HG03432 (cell line): Measurements from ENCODE around the gene GON7.
"Not testable (repeated sequence)": the region's sequence is repeated elsewhere in the genome, so short reads cannot be mapped to it uniquely, and the experiment has no call there.

Experiments used
- ATAC-seq: cut with Tn5 transposase; IDR thresholded peaks from one replicate; pipeline ENCODE4 v1.9.1; 2021; ENCODE audit warnings: mild to moderate bottlenecking, moderate library complexity; ENCODE audit not compliant: unreplicated experiment

GON7 gene

GRCh38 chr14:93160353-93160801, 46.5 kb downstream of the GON7 start:
- ATAC-seq, result no peak

DNA sequence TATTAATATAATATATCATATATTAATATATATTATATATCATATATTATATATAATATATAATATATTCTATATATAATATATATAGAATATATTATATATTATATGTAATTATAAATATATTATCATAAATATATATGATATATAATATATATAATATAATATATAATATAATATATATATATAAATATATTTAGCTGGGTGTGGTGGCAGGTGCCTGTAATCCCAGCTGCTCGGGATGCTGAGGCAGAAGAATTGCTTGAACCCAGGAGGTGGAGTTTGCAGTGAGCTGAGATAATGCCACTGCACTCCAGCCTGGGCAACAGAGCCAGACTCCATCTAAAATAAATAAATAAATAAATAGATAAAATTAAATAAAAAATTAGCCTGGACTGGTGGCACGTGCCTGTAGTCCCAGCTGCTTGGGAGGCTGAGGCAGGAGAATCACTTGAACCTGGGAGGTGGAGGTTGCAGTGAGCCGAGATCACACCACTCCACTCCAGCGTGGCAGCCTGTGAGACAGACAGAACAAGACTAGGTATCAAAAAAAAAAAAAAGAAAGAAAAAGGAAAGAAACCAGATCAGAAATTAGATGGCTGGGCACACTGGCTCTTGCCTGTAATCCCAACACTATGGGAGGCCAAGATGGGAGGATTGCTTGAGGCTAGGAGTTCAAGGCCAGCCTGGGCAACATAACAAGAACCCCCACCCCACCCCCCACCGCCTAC, 47.1 kb downstream of the GON7 start:
- ATAC-seq, result not testable (repeated sequence)

GRCh38 chr14:93158349-93158748, 48.5 kb downstream of the GON7 start:
- not testable (repeated sequence) for ATAC-seq

DNA sequence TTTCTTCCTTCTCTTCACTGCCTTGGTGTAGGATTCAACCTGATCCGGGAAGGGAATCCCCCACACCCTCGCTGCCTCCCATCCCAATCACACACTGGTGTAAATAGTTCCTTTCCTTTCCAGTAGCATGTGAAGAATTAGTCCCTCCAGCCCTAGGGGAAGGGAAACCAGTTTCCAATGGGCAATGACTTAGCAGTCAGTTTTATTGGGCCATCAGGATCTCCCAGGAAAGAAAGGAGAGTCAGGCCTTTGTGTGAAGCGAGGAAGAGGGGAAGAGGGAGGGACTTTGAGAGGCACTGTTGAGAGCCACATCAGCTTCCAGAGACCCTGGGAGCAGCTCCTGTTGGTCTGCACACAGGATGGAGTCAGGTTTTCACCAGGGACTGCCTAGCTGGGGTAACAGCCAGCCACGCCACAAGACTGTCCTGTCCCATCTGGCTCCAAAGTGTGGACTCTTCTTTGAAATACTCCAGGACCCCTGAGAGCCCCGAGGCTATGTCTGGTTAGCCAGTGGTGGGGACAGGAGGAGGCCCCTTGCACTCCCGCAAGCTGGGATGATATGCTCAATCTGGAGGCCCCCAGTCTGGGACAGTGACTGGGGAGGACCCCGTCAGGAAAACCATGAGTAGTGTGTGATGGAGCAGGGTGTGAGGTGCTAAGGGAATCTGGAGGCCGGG, 50.0 kb downstream of the GON7 start:
- ATAC-seq, result no peak

- no peak for ATAC-seq
These were observed 51.2 kb downstream of the GON7 start for GRCh38 chr14:93155667-93156066.

GRCh38 chr14:93153121-93153520, 53.7 kb downstream of the GON7 start:
- ATAC-seq, result no peak
